ENCODE data around the gene SORCS2. TPM values are rescaled to one million over a fixed set of nuclear protein-coding genes. Genes with fewer than 3 reads are reported as not detected.

Gene SORCS2
- polyA plus RNA-seq, 3 donors, result 0.46 to 0.55 TPM; not detected in 1

DNA sequence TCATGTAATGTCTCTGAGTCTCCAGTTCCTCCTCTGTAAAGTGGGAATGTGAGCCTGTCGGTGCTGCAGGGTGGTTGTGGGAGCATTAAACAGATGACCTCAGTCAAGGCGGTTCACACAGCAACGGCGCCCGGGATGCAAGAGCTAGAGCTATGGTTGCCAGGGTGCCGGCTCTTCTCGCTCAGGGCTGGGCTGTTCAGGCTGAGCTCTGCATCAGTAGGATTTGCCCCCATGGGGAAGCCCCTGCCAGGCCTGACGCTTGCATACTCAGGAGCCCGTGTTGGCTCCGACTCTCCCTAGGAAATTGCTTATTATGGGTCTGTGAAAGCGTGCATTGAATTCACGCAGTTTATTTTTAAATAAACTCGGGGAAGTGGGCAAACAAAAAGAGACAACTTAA, 175.1 kb downstream of the SORCS2 start:
- Mint-ChIP-seq H3K36me3 (no peaks in the 10 kb centered on the region), H3K9me3 (peaks cover 0 to 5% (median 0%) of the 10 kb centered on the region in 7 donors), H3K4me3 (no peak overlapping the region), H3K4me1 (no peaks in the 10 kb centered on the region), H3K27me3 (ENCODE audit: low read depth in 3 of 3) (peaks cover 10 to 16% (median 13%) of the 10 kb centered on the region in 3 donors), H3K27ac (no peak overlapping the region)
- no peaks in the 10 kb centered on the region for H3K79me2 ChIP-seq (ENCODE audit: insufficient read depth, low read length)
- no peak overlapping the region for H3K9ac ChIP-seq (ENCODE audit: insufficient read depth, low read length, poor library complexity, severe bottlenecking)
- DNase-seq, result no peak
- H3K4me2 ChIP-seq (replicated peaks; ENCODE audit: extremely low read depth, low read length, poor library complexity, severe bottlenecking), result no peak overlapping the region
- H3K4me3 ChIP-seq (replicated peaks in 1 of 3; ENCODE audit: low read depth in 2 of 3, low read length in 3 of 3), result no peak overlapping the region
- H3K36me3 ChIP-seq (replicated peaks in 1 of 2; ENCODE audit: control insufficient read depth in 1 of 2, insufficient read depth in 2 of 2, low read length in 2 of 2), result no peaks in the 10 kb centered on the region
- TF ChIP-seq CTCF (IDR thresholded peaks at IDR 0.05), result no peak
- H3K27ac ChIP-seq (ENCODE audit: low read depth in 1 of 2, low read length in 2 of 2), result no peak overlapping the region
- no peaks in the 10 kb centered on the region for H3K27me3 ChIP-seq (ENCODE audit: control insufficient read depth in 2 of 2, insufficient read depth in 2 of 2, low read length in 2 of 2)
- no peak overlapping the region for H2AFZ ChIP-seq (ENCODE audit: insufficient read depth, low read depth, low read length, poor library complexity, severe bottlenecking)
- H3K4me1 ChIP-seq (ENCODE audit: control insufficient read depth in 1 of 2, insufficient read depth in 2 of 2, low read length in 2 of 2), result no peaks in the 10 kb centered on the region
- H4K20me1 ChIP-seq (ENCODE audit: insufficient read depth, low read length), result no peaks in the 10 kb centered on the region
- H3K9me3 ChIP-seq (replicated peaks in 1 of 2; ENCODE audit: control insufficient read depth in 1 of 2, insufficient read depth in 1 of 2, low read length in 2 of 2), result no peaks in the 10 kb centered on the region
- intact Hi-C loops (cut with micrococcal nuclease), result no loop called here
- 88% methylated on average over 12 of the region's 13 CpGs for WGBS (ENCODE audit: insufficient coverage)

GRCh38 chr4:7367864-7368277, 175.5 kb downstream of the SORCS2 start:
- no peaks in the 10 kb centered on the region for H3K9me3 ChIP-seq (replicated peaks in 1 of 2; ENCODE audit: control insufficient read depth in 1 of 2, insufficient read depth in 1 of 2, low read length in 2 of 2)
- H3K27ac Mint-ChIP-seq, result no peak overlapping the region
- H3K79me2 ChIP-seq (ENCODE audit: insufficient read depth, low read length), result no peaks in the 10 kb centered on the region
- no peaks in the 10 kb centered on the region for H4K20me1 ChIP-seq (ENCODE audit: insufficient read depth, low read length)
- H3K4me1 ChIP-seq (ENCODE audit: control insufficient read depth in 1 of 2, insufficient read depth in 2 of 2, low read length in 2 of 2), result no peaks in the 10 kb centered on the region
- no peaks in the 10 kb centered on the region for H3K4me1 Mint-ChIP-seq
- no peak overlapping the region for H3K4me2 ChIP-seq (replicated peaks; ENCODE audit: extremely low read depth, low read length, poor library complexity, severe bottlenecking)
- TF ChIP-seq CTCF (IDR thresholded peaks at IDR 0.05), result no peak
- no peak overlapping the region for H3K4me3 ChIP-seq (replicated peaks in 1 of 3; ENCODE audit: low read depth in 2 of 3, low read length in 3 of 3)
- H3K4me3 Mint-ChIP-seq, result no peak overlapping the region
- H3K9ac ChIP-seq (ENCODE audit: insufficient read depth, low read length, poor library complexity, severe bottlenecking), result no peak overlapping the region
- H3K27me3 Mint-ChIP-seq (ENCODE audit: low read depth in 3 of 3), result peaks cover 10 to 16% (median 13%) of the 10 kb centered on the region in 3 donors
- 91% methylated on average over 7 of the region's 8 CpGs for WGBS (ENCODE audit: insufficient coverage)
- H3K9me3 Mint-ChIP-seq, result peaks cover 0 to 5% (median 0%) of the 10 kb centered on the region in 7 donors
- no peaks in the 10 kb centered on the region for H3K36me3 Mint-ChIP-seq
- H2AFZ ChIP-seq (ENCODE audit: insufficient read depth, low read depth, low read length, poor library complexity, severe bottlenecking), result no peak overlapping the region
- DNase-seq, result no peak
- no peaks in the 10 kb centered on the region for H3K27me3 ChIP-seq (ENCODE audit: control insufficient read depth in 2 of 2, insufficient read depth in 2 of 2, low read length in 2 of 2)
- no peak overlapping the region for H3K27ac ChIP-seq (ENCODE audit: low read depth in 1 of 2, low read length in 2 of 2)
- no peaks in the 10 kb centered on the region for H3K36me3 ChIP-seq (replicated peaks in 1 of 2; ENCODE audit: control insufficient read depth in 1 of 2, insufficient read depth in 2 of 2, low read length in 2 of 2)
- intact Hi-C loops (cut with micrococcal nuclease), result no loop called here

All from CD14-positive monocyte (primary cell).